ENCODE measurements around the gene CSNK1D. TPM values are rescaled to one million over a fixed set of nuclear protein-coding genes. Genes with fewer than 3 reads are reported as not detected.
"Not testable (repeated sequence)": the region's sequence is repeated elsewhere in the genome, so short reads cannot be mapped to it uniquely, and the experiment has no call there.

CSNK1D gene
- total RNA-seq, 1 donor from 2014 or later: 41.5 TPM

DNA sequence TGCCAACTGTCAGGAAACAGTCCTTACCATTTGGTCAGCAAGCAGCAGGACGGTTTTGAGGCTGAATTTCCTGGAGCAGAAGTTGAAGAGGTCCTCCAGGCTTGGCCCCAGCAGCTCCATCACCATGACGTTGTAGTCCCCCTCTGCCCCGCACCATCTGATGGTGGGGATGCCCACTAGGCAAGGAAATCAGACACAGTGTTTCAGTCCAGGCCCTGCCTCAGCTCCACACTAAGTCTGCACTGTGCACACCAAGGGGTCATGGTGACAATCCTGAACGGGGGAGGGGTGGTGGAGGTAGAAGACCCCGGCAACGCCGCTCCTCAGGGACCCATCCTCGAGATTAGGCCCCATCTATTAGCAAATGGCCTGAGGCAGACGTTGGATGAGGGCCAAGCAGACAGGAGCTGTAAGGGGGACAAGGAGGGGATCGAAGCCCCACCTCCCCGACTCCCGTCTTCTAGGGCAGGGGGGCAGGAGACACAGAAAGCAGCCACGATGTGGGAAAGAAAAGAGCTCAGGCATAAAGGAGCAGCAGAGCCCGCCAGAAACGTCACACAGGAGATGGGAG is 18.0 kb downstream of the CSNK1D start:
- H3K27ac ChIP-seq: no peak overlapping the region
- TF ChIP-seq, protein P1, sequence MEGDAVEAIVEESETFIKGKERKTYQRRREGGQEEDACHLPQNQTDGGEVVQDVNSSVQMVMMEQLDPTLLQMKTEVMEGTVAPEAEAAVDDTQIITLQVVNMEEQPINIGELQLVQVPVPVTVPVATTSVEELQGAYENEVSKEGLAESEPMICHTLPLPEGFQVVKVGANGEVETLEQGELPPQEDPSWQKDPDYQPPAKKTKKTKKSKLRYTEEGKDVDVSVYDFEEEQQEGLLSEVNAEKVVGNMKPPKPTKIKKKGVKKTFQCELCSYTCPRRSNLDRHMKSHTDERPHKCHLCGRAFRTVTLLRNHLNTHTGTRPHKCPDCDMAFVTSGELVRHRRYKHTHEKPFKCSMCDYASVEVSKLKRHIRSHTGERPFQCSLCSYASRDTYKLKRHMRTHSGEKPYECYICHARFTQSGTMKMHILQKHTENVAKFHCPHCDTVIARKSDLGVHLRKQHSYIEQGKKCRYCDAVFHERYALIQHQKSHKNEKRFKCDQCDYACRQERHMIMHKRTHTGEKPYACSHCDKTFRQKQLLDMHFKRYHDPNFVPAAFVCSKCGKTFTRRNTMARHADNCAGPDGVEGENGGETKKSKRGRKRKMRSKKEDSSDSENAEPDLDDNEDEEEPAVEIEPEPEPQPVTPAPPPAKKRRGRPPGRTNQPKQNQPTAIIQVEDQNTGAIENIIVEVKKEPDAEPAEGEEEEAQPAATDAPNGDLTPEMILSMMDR (IDR thresholded peaks at IDR 0.05): no peak
- TF ChIP-seq EZH2 (IDR thresholded peaks at IDR 0.05): no peak
- TF ChIP-seq EZH2phosphoT487 (IDR thresholded peaks at IDR 0.05): no peak
- no peaks in the 10 kb centered on the region for H3K4me1 ChIP-seq
- peaks cover 21% of the 10 kb centered on the region for H3K36me3 ChIP-seq
- H3K79me2 ChIP-seq (ENCODE audit: low read depth): peaks cover 85% of the 10 kb centered on the region
- no peak overlapping the region for H2AFZ ChIP-seq (replicated peaks)
- H3K27me3 Mint-ChIP-seq (ENCODE audit: insufficient read depth, low read depth): peaks cover 2% of the 10 kb centered on the region
- no peak for DNase-seq (ENCODE audit: low spot score)
- H3K4me3 Mint-ChIP-seq: no peak overlapping the region
- H3K36me3 Mint-ChIP-seq: peaks cover 64% of the 10 kb centered on the region
- no peaks in the 10 kb centered on the region for H3K9me3 ChIP-seq (ENCODE audit: low read depth)
- H3K4me1 Mint-ChIP-seq: no peaks in the 10 kb centered on the region
- no peak overlapping the region for H3K9ac ChIP-seq
- H3K27ac Mint-ChIP-seq: no peak overlapping the region
- H3F3A ChIP-seq (ENCODE audit: low read depth): peaks cover 16% of the 10 kb centered on the region
- no peak overlapping the region for H3K4me2 ChIP-seq
- H3K9me3 Mint-ChIP-seq: peaks cover 4% of the 10 kb centered on the region
- H3K4me3 ChIP-seq: no peak overlapping the region
- H4K20me1 ChIP-seq (ENCODE audit: low read depth): peaks cover 76% of the 10 kb centered on the region
- no peaks in the 10 kb centered on the region for H3K27me3 ChIP-seq

DNA sequence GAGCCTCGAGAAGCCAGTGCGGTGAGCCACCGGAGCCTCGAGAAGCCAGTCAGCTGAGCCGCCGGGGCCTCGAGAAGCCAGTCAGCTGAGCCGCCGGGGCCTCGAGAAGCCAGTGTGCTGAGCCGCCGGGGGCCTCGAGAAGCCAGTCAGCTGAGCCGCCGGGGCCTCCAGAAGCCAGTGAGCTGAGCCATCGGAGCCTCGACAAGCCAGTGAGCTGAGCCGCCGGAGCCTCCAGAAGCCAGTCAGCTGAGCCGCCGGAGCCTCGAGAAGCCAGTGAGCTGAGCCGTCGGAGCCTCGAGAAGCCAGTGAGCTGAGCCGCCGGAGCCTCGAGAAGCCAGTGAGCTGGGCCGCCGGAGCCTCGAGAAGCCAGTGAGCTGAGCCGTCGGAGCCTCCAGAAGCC is 18.8 kb downstream of the CSNK1D start:
- H3K9me3 ChIP-seq (ENCODE audit: low read depth); H2AFZ ChIP-seq (replicated peaks); H3K9ac ChIP-seq; H3K9me3 Mint-ChIP-seq; H3K27me3 ChIP-seq; DNase-seq (ENCODE audit: low spot score); H3K4me3 ChIP-seq; H3K27ac Mint-ChIP-seq; H3K4me1 ChIP-seq; H3K27ac ChIP-seq; H3K4me1 Mint-ChIP-seq; H3K27me3 Mint-ChIP-seq (ENCODE audit: insufficient read depth, low read depth); H3K4me2 ChIP-seq; H3K4me3 Mint-ChIP-seq: not testable (repeated sequence)
- Histone ChIP-seq H3K79me2 (ENCODE audit: low read depth) (peaks cover 84% of the 10 kb centered on the region), H4K20me1 (ENCODE audit: low read depth) (peaks cover 81% of the 10 kb centered on the region), H3F3A (ENCODE audit: low read depth) (peaks cover 11% of the 10 kb centered on the region), H3K36me3 (peaks cover 21% of the 10 kb centered on the region)
- H3K36me3 Mint-ChIP-seq: peaks cover 56% of the 10 kb centered on the region

DNA sequence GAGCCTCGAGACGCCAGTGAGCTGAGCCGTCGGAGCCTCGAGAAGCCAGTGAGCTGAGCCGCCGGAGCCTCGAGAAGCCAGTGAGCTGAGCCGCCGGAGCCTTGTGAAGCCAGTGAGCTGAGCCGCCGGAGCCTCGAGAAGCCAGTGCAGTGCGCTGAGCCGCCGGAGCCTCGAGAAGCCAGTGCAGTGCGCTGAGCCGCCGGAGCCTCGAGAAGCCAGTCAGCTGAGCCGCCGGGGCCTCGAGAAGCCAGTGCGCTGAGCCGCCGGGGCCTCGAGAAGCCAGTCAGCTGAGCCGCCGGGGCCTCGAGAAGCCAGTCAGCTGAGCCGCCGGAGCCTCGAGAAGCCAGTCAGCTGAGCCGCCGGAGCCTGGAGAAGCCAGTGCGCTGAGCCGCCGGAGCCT is 19.4 kb downstream of the CSNK1D start:
- Histone ChIP-seq H4K20me1 (ENCODE audit: low read depth) (peaks cover 81% of the 10 kb centered on the region), H3K79me2 (ENCODE audit: low read depth) (peaks cover 84% of the 10 kb centered on the region), H3K36me3 (peaks cover 21% of the 10 kb centered on the region), H3F3A (ENCODE audit: low read depth) (peaks cover 11% of the 10 kb centered on the region)
- not testable (repeated sequence) for H3K4me2 ChIP-seq; DNase-seq (ENCODE audit: low spot score); H3K27ac ChIP-seq; H3K4me1 ChIP-seq; H3K27ac Mint-ChIP-seq; H3K4me3 ChIP-seq; H2AFZ ChIP-seq (replicated peaks); H3K27me3 Mint-ChIP-seq (ENCODE audit: insufficient read depth, low read depth); H3K9me3 ChIP-seq (ENCODE audit: low read depth); H3K9me3 Mint-ChIP-seq; H3K9ac ChIP-seq; H3K27me3 ChIP-seq; H3K4me1 Mint-ChIP-seq; H3K4me3 Mint-ChIP-seq
- peaks cover 50% of the 10 kb centered on the region for H3K36me3 Mint-ChIP-seq

DNA sequence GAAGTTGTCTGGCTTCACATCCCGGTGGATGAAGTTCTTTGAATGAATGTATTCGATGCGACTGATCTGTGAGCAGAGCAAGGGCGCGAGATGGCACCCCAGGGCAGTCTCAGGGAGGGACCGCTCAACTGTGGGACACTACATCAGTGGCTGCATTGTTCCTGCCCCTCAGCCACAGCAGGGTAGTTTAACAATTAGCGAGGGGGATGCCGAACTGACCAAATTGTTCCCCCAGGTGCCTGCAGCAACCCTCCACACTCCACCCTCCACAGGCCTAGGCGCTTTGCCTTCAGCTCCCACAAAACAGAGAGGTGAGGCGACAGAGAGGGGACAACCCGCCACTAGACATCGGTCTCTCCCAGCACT is 20.3 kb downstream of the CSNK1D start:
- no peak overlapping the region for H3K4me3 Mint-ChIP-seq
- no peak overlapping the region for H3K4me2 ChIP-seq
- no peaks in the 10 kb centered on the region for H3K27me3 ChIP-seq
- peaks cover 2% of the 10 kb centered on the region for H3K27me3 Mint-ChIP-seq (ENCODE audit: insufficient read depth, low read depth)
- H3K9ac ChIP-seq: no peak overlapping the region
- no peak for DNase-seq (ENCODE audit: low spot score)
- H3K27ac ChIP-seq: no peak overlapping the region
- H3K4me1 Mint-ChIP-seq: peaks cover 1% of the 10 kb centered on the region
- H3F3A ChIP-seq (ENCODE audit: low read depth): peaks cover 11% of the 10 kb centered on the region
- peaks cover 81% of the 10 kb centered on the region for H4K20me1 ChIP-seq (ENCODE audit: low read depth)
- H2AFZ ChIP-seq (replicated peaks): no peak overlapping the region
- no peaks in the 10 kb centered on the region for H3K9me3 ChIP-seq (ENCODE audit: low read depth)
- H3K4me1 ChIP-seq: no peaks in the 10 kb centered on the region
- peaks cover 4% of the 10 kb centered on the region for H3K9me3 Mint-ChIP-seq
- H3K36me3 ChIP-seq: peaks cover 21% of the 10 kb centered on the region
- H3K4me3 ChIP-seq: no peak overlapping the region
- H3K27ac Mint-ChIP-seq: no peak overlapping the region
- TF ChIP-seq EZH2 (IDR thresholded peaks at IDR 0.05) (no peak), EZH2phosphoT487 (IDR thresholded peaks at IDR 0.05) (no peak)
- TF ChIP-seq, protein P1 (IDR thresholded peaks at IDR 0.05): no peak
- peaks cover 79% of the 10 kb centered on the region for H3K79me2 ChIP-seq (ENCODE audit: low read depth)
- H3K36me3 Mint-ChIP-seq: peaks cover 49% of the 10 kb centered on the region
